K562 (cell line): ENCODE data around the gene S100A10. TPM values are rescaled to one million over a fixed set of nuclear protein-coding genes. Genes with fewer than 3 reads are reported as not detected.
A peak's percentile ranks its signal among the peaks of the same experiment; 100 is the strongest.

Experiments
- ATAC-seq: fragments of 200-7000 bp; cut with Tn5 transposase; 3 replicates; pipeline ENCODE4 v1.9.1; 2020; ENCODE audit warnings: moderate library complexity
- BruUV-seq: library from RNA; stranded (reverse); fragments of 400-500 nt; replicated peaks from 2 replicates; lab custom pipeline; 2021; lab: Mats Ljungman, UMichigan
- CTCF ChIA-PET: fragments of 300-600 bp; formaldehyde crosslinking; extraction: SDS; loops from one replicate; lab custom pipeline; 2021; ENCODE audit warnings: low intra/inter-chr PET ratio; lab: Yijun Ruan, JAX
- POLR2A ChIA-PET: fragments of 300-600, 350-650 bp; sonication (Branson Sonifier 250); formaldehyde crosslinking; extraction: SDS; loops from one replicate; lab custom pipeline; 2021; ENCODE audit warnings: antibody characterized with exemption, inconsistent platforms; lab: Yijun Ruan, JAX
- DNase-seq, 4 experiments: peaks; one replicate each; pipeline versions ENCODE4 v3.0.0 to v3.0.0-alpha.2; 2011 to 2018; ENCODE audit warnings: low spot score in 3 of 4, mixed read lengths in 3 of 4; ENCODE audit errors: extremely low read depth in 1 of 4
- FAIRE-seq: peaks from 2 replicates; lab custom pipeline; 2011; peaks lifted over from hg19 to GRCh38; lab: Jason Lieb, UNC
- H2AFZ ChIP-seq: 2 replicates; pipeline ENCODE4 v1.6.0; 2011; ENCODE audit warnings: low read depth, low read length, control low read depth, inconsistent platforms
- H3K27ac ChIP-seq: fragments of 200-600 bp; 3 replicates; pipeline ENCODE4 v1.8.0; 2011; ENCODE audit warnings: low read depth, mild to moderate bottlenecking, control low read depth, inconsistent platforms, low read length, moderate library complexity, mixed read lengths; ENCODE audit errors: extremely low read depth
- H3K27me3 ChIP-seq, 2 experiments: fragments of 300-600 bp in 1 of 2; 2 replicates in 1 of 2; 3 replicates in 1 of 2; pipeline versions ENCODE4 v1.6.0 to v1.8.0; 2011; ENCODE audit warnings: inconsistent platforms in 2 of 2, low read length in 2 of 2, mild to moderate bottlenecking in 1 of 2, mixed read lengths in 1 of 2, moderate library complexity in 1 of 2; ENCODE audit not compliant: control insufficient read depth in 2 of 2, insufficient read depth in 2 of 2
- H3K36me3 ChIP-seq: fragments of 300-600 bp; 3 replicates; pipeline ENCODE4 v1.8.0; 2011; ENCODE audit warnings: mild to moderate bottlenecking, low read length, inconsistent platforms; ENCODE audit not compliant: control insufficient read depth, insufficient read depth
- H3K4me1 ChIP-seq, 2 experiments: fragments of 200-600 bp in 1 of 2; replicated peaks in 1 of 2; 2 replicates in 1 of 2; 3 replicates in 1 of 2; pipeline versions ENCODE4 v1.5.1 to v1.8.0; 2011; ENCODE audit warnings: inconsistent platforms in 2 of 2, low read length in 2 of 2, mild to moderate bottlenecking in 1 of 2, mixed read lengths in 1 of 2, moderate library complexity in 1 of 2; ENCODE audit not compliant: control insufficient read depth in 2 of 2, insufficient read depth in 2 of 2
- H3K4me2 ChIP-seq: 2 replicates; pipeline ENCODE4 v1.6.1; 2011; ENCODE audit warnings: low read length, control low read depth, inconsistent platforms, mixed read lengths; ENCODE audit not compliant: insufficient read depth
- H3K4me3 ChIP-seq: fragments of 200-600 bp; sonication (generic), shearing (Covaris generic); 2 replicates; pipeline ENCODE4 v1.5.1; 2016; ENCODE audit warnings: control low read depth, inconsistent platforms
- H3K79me2 ChIP-seq: fragments of 200-600 bp; 3 replicates; pipeline ENCODE4 v1.8.0; 2011; ENCODE audit warnings: low read length, inconsistent platforms; ENCODE audit not compliant: control insufficient read depth, insufficient read depth
- H3K9ac ChIP-seq, 2 experiments: 2 replicates each; pipeline versions ENCODE4 v1.6.0 to v1.6.1; 2011; ENCODE audit warnings: low read depth in 2 of 2, low read length in 2 of 2, control low read depth in 1 of 2, inconsistent platforms in 1 of 2, mild to moderate bottlenecking in 1 of 2, mixed read lengths in 1 of 2; ENCODE audit not compliant: insufficient read depth in 1 of 2
- H3K9me1 ChIP-seq: one replicate; pipeline ENCODE4 v1.6.0; 2011; ENCODE audit warnings: inconsistent platforms, mild to moderate bottlenecking, low read length, moderate library complexity; ENCODE audit not compliant: control insufficient read depth, insufficient read depth
- H3K9me3 ChIP-seq: replicated peaks from 2 replicates; pipeline ENCODE4 v1.5.1; 2011; ENCODE audit warnings: low read depth, low read length, inconsistent platforms; ENCODE audit not compliant: control insufficient read depth, insufficient read depth
- H4K20me1 ChIP-seq: replicated peaks from 2 replicates; pipeline ENCODE4 v1.6.1; 2011; ENCODE audit warnings: low read length, inconsistent platforms, mixed read lengths; ENCODE audit not compliant: control insufficient read depth, insufficient read depth
- CHD2 ChIP-seq: IDR thresholded peaks from 2 replicates; pipeline ENCODE4 v1.6.1; 2011; ENCODE audit warnings: low read depth, low read length
- ELF4 ChIP-seq: fragments of 450-650 bp; formaldehyde crosslinking; IDR thresholded peaks from 2 replicates; pipeline ENCODE4 v1.4.0; 2022; ENCODE audit warnings: missing genetic modification characterization
- FOXP1 ChIP-seq: sonication (generic); formaldehyde crosslinking; IDR thresholded peaks from 2 replicates; pipeline ENCODE4 v1.8.0; 2022; ENCODE audit warnings: mild to moderate bottlenecking, missing genetic modification reagents
- FUS ChIP-seq: fragments of 200-400 bp; formaldehyde crosslinking; optimal IDR thresholded peaks from 2 replicates; pipeline ENCODE3; 2017; ENCODE audit warnings: low read depth, low read length
- MTA2 ChIP-seq: fragments of 450-650 bp; IDR thresholded peaks from 2 replicates; pipeline ENCODE4 v1.6.1; 2016; ENCODE audit warnings: low read depth
- MYBL2 ChIP-seq, 2 experiments: fragments of 450-650 bp in 1 of 2; sonication (generic) in 1 of 2; formaldehyde crosslinking in 1 of 2; IDR thresholded peaks; 2 replicates each; pipeline versions ENCODE4 v1.6.1 to v1.8.1; 2017 to 2022; ENCODE audit warnings: borderline replicate concordance in 1 of 2, inconsistent platforms in 1 of 2, low read depth in 1 of 2, mild to moderate bottlenecking in 1 of 2, missing genetic modification reagents in 1 of 2, moderate library complexity in 1 of 2
- NCOA2 ChIP-seq, 2 experiments: fragments of 450-650 bp; IDR thresholded peaks; 2 replicates each; pipeline ENCODE4 v1.6.1; 2018; ENCODE audit warnings: mild to moderate bottlenecking in 2 of 2, moderate library complexity in 1 of 2; ENCODE audit not compliant: partially characterized antibody in 2 of 2
- RB1 ChIP-seq: fragments of 450-650 bp; IDR thresholded peaks from 2 replicates; pipeline ENCODE4 v1.6.1; 2017; ENCODE audit warnings: low read depth, mild to moderate bottlenecking
- RBFOX2 ChIP-seq: fragments of 200-400 bp; formaldehyde crosslinking; IDR thresholded peaks from 2 replicates; pipeline ENCODE4 v1.6.1; 2017; ENCODE audit warnings: low read depth, mild to moderate bottlenecking, low read length, moderate library complexity
- ZNF12 ChIP-seq: sonication (generic); formaldehyde crosslinking; IDR thresholded peaks from 2 replicates; pipeline ENCODE4 v1.4.0; 2020; ENCODE audit warnings: mild to moderate bottlenecking, missing genetic modification reagents
- ZNF431 ChIP-seq: sonication (generic); formaldehyde crosslinking; IDR thresholded peaks from 2 replicates; pipeline ENCODE4 v1.8.0; 2022; ENCODE audit warnings: mild to moderate bottlenecking, missing genetic modification reagents
- ZNF778 ChIP-seq: fragments of 450-650 bp; formaldehyde crosslinking; IDR thresholded peaks from 2 replicates; pipeline ENCODE4 v1.4.0; 2020; ENCODE audit warnings: mild to moderate bottlenecking, moderate library complexity
- WGBS: fragments of 100-300 bp; shearing (Covaris generic); methylation state at CpG from one replicate; pipeline ENCODE4 v1.1.6; 2016; ENCODE audit warnings: low coverage, mixed read lengths; ENCODE audit not compliant: insufficient coverage; ENCODE audit errors: missing lambda C conversion rate; 5-methylcytosine and 5-hydroxymethylcytosine counted together
- in situ Hi-C: fragments of 300-500 bp; cut with MboI; formaldehyde crosslinking; loops from 4 replicates; pipeline ENCODE4 v1.15.0; 2018; ENCODE audit warnings: inconsistent platforms, mixed read lengths
- intact Hi-C: fragments of 100-400 bp; cut with micrococcal nuclease; formaldehyde crosslinking; loops from 2 replicates; pipeline ENCODE4 v1.14.2; 2022
- polyA plus RNA-seq, 8 experiments: library from polyadenylated mRNA; depleted of rRNA in 4 of 8; stranded (reverse) in 5 of 8; unstranded in 3 of 8; fragments of >200 nt; fragmentation: Nextera tagmentation in 2 of 8; fragmentation: Illumina TruSeq in 1 of 8; extraction: Ambion mirVana in 2 of 8; extraction: Trizol in 1 of 8; gene quantifications; 2 replicates each; pipeline versions ENCODE4 v1.2.1 to v1.2.3, GENCODE V29; 2011 to 2014; ENCODE audit warnings: inconsistent platforms in 1 of 8, missing spikeins in 1 of 8
- total RNA-seq, 7 experiments: library from RNA; depleted of rRNA in 6 of 7; stranded (reverse); fragments of >200 nt in 6 of 7; fragmentation: Illumina TruSeq in 2 of 7; extraction: Trizol in 2 of 7; gene quantifications; 2 replicates each; pipeline versions ENCODE4 v1.2.1 to v1.2.3, GENCODE V29; 2011 to 2021; ENCODE audit warnings: low replicate concordance in 1 of 7
- TF ChIP-seq, protein P1 (sequence below), 3 experiments: fragments of 200-800 bp in 1 of 3; fragments of 250-450 bp in 1 of 3; fragments of 450-650 bp in 1 of 3; sonication (Bioruptor Pico) in 1 of 3; sonication (Bioruptor generic) in 1 of 3; formaldehyde crosslinking in 1 of 3; IDR thresholded peaks; 2 replicates each; pipeline versions ENCODE4 v1.6.1 to v1.8.0; 2016 to 2022; ENCODE audit warnings: mild to moderate bottlenecking in 2 of 3, missing genetic modification characterization in 2 of 3, missing compliant biosample characterization in 1 of 3, moderate library complexity in 1 of 3
- TF ChIP-seq, protein P2 (sequence below): fragments of 250-450 bp; sonication (Bioruptor Pico); IDR thresholded peaks from 2 replicates; pipeline ENCODE4 v1.9.0; 2021; ENCODE audit warnings: mild to moderate bottlenecking
- TF ChIP-seq, protein P3 (sequence below), 2 experiments: fragments of 450-650 bp; IDR thresholded peaks; 2 replicates each; pipeline ENCODE4 v1.6.1; 2016
- TF ChIP-seq, protein P4 (sequence below): fragments of 450-650 bp; conservative IDR thresholded peaks from 2 replicates; pipeline ENCODE4 v1.6.1; 2016; ENCODE audit warnings: missing genetic modification characterization, low read depth, mild to moderate bottlenecking, control low read depth, missing compliant biosample characterization

The S100A10 gene
- total and polyA plus RNA-seq, 9 of the 15 experiments (the other 6 are each of a cell fraction or from before 2014, with no cell fraction given) = 0.32 to 1.6 (median 0.50) TPM; not detected in 3

DNA sequence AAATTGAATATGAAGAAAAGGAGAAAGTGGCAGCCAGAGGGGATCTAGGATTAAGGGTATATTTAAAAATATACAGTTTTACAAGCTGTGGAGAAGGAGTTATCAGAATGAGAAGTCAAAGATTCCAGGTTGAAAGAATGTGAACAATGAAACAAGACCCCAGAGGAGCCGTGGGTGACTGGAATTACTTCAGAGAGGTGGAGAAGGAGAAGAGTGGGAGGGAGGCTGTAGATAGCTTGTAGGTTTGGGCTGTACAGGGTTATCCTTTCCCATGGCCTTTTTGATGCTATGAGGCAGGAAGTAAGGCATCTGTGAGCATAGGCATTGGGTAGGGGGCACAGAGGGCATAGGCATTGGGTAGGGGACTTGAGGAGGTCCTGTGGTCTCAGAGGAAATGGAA is 48.4 kb upstream of the S100A10 start:
- H3K36me3 ChIP-seq = no peaks in the 10 kb centered on the region
- TF ChIP-seq NCOA2 (IDR thresholded peaks at IDR 0.05; ENCODE audit: partially characterized antibody in 2 of 2) = no peak
- TF ChIP-seq, protein P1, sequence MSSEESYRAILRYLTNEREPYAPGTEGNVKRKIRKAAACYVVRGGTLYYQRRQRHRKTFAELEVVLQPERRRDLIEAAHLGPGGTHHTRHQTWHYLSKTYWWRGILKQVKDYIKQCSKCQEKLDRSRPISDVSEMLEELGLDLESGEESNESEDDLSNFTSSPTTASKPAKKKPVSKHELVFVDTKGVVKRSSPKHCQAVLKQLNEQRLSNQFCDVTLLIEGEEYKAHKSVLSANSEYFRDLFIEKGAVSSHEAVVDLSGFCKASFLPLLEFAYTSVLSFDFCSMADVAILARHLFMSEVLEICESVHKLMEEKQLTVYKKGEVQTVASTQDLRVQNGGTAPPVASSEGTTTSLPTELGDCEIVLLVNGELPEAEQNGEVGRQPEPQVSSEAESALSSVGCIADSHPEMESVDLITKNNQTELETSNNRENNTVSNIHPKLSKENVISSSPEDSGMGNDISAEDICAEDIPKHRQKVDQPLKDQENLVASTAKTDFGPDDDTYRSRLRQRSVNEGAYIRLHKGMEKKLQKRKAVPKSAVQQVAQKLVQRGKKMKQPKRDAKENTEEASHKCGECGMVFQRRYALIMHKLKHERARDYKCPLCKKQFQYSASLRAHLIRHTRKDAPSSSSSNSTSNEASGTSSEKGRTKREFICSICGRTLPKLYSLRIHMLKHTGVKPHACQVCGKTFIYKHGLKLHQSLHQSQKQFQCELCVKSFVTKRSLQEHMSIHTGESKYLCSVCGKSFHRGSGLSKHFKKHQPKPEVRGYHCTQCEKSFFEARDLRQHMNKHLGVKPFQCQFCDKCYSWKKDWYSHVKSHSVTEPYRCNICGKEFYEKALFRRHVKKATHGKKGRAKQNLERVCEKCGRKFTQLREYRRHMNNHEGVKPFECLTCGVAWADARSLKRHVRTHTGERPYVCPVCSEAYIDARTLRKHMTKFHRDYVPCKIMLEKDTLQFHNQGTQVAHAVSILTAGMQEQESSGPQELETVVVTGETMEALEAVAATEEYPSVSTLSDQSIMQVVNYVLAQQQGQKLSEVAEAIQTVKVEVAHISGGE (CRISPR knock-in tag; IDR thresholded peaks at IDR 0.05) = no peak
- TF ChIP-seq RB1 = no peak
- TF ChIP-seq FOXP1 (CRISPR knock-in tag) = no peak
- no peak for TF ChIP-seq ZNF431 (CRISPR knock-in tag)
- no peak for TF ChIP-seq CHD2
- TF ChIP-seq, protein P2, sequence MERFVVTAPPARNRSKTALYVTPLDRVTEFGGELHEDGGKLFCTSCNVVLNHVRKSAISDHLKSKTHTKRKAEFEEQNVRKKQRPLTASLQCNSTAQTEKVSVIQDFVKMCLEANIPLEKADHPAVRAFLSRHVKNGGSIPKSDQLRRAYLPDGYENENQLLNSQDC = no peak
- no peak for TF ChIP-seq ZNF778 (CRISPR knock-in tag)
- no peak for TF ChIP-seq ELF4 (CRISPR knock-in tag)
- no peak for TF ChIP-seq MYBL2 (IDR thresholded peaks at IDR 0.05; ENCODE audit: low read depth)
- TF ChIP-seq MYBL2 (CRISPR knock-in tag; IDR thresholded peaks at IDR 0.05; ENCODE audit: borderline replicate concordance) = no peak
- TF ChIP-seq ZNF12 (CRISPR knock-in tag) = no peak
- TF ChIP-seq, protein P3, sequence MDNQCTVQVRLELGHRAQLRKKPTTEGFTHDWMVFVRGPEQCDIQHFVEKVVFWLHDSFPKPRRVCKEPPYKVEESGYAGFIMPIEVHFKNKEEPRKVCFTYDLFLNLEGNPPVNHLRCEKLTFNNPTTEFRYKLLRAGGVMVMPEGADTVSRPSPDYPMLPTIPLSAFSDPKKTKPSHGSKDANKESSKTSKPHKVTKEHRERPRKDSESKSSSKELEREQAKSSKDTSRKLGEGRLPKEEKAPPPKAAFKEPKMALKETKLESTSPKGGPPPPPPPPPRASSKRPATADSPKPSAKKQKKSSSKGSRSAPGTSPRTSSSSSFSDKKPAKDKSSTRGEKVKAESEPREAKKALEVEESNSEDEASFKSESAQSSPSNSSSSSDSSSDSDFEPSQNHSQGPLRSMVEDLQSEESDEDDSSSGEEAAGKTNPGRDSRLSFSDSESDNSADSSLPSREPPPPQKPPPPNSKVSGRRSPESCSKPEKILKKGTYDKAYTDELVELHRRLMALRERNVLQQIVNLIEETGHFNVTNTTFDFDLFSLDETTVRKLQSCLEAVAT (IDR thresholded peaks at IDR 0.05) = no peak
- TF ChIP-seq, protein P4, sequence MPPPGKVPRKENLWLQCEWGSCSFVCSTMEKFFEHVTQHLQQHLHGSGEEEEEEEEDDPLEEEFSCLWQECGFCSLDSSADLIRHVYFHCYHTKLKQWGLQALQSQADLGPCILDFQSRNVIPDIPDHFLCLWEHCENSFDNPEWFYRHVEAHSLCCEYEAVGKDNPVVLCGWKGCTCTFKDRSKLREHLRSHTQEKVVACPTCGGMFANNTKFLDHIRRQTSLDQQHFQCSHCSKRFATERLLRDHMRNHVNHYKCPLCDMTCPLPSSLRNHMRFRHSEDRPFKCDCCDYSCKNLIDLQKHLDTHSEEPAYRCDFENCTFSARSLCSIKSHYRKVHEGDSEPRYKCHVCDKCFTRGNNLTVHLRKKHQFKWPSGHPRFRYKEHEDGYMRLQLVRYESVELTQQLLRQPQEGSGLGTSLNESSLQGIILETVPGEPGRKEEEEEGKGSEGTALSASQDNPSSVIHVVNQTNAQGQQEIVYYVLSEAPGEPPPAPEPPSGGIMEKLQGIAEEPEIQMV (tag) = no peak
- no peak for TF ChIP-seq RBFOX2
- TF ChIP-seq FUS = no peak
- no peak for TF ChIP-seq MTA2

More for the DNA sequence above, 48.4 kb upstream of the S100A10 start:
- ChIA-PET CTCF (no interaction called here), POLR2A (interaction anchor here (1.3 kb wide), 1 partner anchor 11 kb away, joined by 3 read pairs; no protein-coding TSS in a partner anchor)
- Histone ChIP-seq H3K4me2 (no peak overlapping the region), H2AFZ (peak overlapping the region; percentile 13; the same call in 1 of the 2 replicates), H3K4me1 (peaks cover 17 to 18% of the 10 kb centered on the region in 2 experiments), H3K9me1 (no peaks in the 10 kb centered on the region), H3K27me3 (no peaks in the 10 kb centered on the region), H3K9me3 (no peaks in the 10 kb centered on the region), H4K20me1 (no peaks in the 10 kb centered on the region), H3K79me2 (no peaks in the 10 kb centered on the region), H3K9ac (no peak overlapping the region), H3K4me3 (no peak overlapping the region), H3K27ac (no peak overlapping the region)
- DNase-seq = no peak
- intact Hi-C loops = no loop called here
- 6% methylated on average over 1 of the region's 1 CpG for WGBS
- no peak for ATAC-seq
- BruUV-seq = no TSS peak
- in situ Hi-C loops = no loop called here
- no peak for FAIRE-seq
